ENCODE data around the gene NOM1.
A peak's percentile ranks its signal among the peaks of the same experiment; 100 is the strongest.

NOM1 gene

DNA sequence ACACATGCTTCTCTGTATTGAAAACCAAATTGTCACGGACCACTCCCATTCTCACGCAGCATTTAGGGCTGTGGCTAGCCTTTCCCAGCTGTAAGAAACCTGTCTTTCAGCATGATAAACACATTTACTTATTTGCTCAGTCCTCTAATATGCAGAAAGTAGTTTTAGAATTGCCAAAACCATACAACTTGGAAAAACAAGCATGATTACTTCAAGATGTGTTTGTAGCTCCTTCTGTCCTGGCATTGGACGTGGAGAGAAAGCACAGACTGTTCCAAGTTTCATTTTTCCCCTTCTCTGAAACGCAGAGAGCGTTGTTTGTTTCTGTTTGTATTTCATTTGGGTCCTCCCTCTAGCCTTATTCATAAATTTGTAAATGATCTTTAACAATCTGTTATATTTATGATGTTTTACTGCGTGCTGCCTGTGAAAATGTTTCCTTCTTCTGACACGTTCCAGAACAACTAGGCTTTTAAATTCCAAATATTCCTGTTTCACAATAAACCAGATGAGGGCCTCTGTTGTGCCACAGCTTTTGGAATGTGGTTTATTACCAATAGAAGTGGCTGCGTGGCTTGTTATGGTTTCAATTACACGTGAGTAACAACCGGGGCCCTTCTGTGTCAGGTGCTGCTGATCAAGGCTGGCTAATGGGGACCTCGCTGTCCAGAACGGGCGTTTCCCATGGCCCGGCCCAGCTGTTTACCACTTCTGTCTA is 34.8 kb downstream of the NOM1 start:
- DNase-seq = no peak

DNA sequence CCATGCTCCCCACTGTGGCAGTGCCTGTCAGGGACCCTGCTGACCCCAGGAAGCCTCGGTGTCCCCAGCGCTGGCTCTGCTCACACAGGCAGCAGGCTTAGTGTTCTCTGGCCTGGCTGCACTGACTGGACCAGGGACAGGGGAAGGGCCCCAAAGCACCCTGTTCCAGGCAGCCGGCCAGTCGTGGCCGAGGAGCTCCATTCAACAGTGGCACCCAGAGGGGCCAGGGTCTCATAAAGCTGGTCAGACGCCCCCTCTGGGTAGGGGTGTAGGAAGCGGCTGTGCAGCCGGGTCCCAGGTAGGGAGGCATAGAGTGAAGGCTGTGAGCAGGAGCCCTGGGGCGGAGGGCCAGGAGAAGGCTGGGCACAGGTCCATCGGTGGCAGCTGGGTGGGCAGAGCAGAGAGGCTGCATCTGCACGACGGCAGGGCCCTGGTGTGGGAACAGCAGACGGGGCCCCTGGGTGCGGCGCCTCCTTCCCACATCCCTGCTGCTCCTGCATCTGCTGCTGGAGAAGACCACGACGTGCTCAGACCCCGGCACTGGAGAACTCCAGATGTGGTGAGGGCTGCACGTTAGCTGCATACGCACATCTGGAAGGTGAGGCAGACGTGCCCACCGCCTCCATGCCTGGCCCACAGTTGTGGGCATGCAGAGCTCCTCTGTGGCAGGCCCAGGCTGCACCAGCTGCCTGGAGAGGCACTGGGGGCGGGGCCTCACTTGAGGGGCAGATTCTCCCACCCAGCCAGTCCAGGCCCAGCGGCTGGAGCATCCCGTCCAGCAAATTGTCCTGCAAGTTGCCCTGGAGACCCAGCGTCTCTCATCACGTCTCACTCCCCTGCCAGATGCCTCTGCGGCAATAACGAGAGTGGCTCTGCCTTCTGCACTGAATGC is 35.8 kb downstream of the NOM1 start:
- DNase-seq = no peak

DNA sequence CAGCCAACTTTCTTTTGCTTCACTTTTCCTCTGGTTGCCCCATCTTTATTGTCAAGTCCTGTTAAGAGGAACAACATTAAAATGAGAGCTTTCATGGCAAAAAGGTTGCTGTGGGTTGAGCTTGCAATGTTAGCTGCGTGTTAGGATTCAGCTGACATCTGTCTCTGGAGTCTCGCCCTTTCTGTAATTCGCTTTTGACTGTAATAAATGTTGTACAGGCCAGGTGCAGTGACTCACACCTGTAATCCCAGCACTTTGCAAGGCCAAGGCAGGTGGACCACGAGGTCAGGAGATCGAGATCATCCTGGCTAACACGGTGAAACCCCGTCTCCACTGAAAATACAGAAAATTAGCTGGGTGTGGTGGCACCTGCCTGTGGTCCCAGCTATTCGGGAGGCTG is 36.9 kb downstream of the NOM1 start:
- DNase-seq = no peak

DNA sequence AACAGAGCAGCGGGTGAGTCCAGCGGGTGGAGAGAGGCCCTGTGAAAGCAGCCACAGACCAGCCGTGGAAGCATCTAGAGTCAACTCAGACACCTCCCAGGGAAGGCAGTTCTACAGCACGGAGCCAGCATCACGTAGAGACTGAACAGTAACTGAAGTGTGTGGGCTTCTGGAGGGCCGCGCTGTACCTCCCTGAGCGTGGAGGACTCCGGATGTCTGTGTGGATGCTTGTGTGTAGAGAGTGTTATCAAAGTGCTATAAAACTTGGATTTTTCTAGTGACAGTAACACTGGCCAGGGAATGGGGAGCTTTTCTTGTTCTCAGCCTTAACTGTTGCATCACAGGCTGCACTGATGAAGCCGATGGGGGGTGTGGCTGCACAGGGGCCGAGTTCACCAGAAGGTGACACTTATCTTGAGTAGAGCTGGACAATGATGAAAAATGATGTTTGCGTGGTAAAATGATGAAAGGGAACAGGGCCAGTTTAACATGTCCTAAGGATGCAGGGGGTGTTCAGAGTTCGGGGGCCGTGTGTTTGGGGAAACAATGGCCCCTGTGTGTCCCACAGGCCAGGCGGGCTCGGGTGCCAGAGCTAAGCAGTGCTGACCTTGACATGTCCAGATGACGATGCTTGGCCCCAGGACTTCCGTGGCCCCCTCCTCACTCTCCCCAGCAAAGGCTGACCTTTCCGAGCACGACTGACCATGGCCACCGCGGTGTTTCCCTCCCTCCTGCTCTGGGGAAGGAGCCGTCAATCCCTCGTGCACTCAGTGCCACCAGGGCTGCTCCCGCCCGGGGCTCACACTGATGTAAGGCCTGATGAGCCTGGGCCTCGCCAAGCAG is 39.1 kb downstream of the NOM1 start:
- no peak for DNase-seq

DNA sequence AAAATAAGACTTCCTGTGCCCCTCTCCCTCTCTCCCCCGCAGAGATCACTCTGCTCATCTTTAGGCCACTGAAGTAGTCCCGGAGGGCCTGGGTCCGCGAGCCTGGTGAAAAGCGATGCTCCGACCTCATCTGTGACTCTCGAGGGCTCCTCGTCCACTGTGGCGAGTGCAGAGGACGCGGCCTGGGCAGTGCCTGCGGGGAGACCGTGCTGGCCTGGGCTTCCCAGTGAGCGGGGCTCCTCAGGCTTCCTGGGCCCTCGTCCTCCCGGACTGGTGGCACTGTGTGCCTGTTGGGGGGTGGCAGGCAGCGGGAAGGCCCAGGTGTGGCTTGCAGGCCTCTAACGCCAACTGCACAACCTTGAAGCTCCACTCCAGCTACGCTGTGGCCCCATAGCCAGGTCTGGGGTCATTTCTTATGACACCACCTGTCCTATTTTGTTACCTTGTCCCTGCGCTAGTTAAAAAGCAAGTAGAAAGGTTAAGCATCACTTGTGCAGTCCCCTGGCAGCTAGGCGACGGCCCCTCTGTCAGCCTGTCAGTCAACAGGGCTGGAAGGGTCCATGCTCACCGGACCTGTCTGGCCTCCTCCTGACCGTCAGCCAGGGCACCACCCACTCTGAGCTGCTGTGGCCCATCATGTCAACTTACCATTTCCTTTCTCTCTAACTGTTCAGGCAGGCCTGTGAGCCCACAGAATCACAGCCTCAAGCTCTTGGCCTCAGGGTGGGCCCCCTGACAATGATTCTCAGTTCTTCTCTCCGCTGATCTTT is 40.4 kb downstream of the NOM1 start:
- no peak for DNase-seq

DNA sequence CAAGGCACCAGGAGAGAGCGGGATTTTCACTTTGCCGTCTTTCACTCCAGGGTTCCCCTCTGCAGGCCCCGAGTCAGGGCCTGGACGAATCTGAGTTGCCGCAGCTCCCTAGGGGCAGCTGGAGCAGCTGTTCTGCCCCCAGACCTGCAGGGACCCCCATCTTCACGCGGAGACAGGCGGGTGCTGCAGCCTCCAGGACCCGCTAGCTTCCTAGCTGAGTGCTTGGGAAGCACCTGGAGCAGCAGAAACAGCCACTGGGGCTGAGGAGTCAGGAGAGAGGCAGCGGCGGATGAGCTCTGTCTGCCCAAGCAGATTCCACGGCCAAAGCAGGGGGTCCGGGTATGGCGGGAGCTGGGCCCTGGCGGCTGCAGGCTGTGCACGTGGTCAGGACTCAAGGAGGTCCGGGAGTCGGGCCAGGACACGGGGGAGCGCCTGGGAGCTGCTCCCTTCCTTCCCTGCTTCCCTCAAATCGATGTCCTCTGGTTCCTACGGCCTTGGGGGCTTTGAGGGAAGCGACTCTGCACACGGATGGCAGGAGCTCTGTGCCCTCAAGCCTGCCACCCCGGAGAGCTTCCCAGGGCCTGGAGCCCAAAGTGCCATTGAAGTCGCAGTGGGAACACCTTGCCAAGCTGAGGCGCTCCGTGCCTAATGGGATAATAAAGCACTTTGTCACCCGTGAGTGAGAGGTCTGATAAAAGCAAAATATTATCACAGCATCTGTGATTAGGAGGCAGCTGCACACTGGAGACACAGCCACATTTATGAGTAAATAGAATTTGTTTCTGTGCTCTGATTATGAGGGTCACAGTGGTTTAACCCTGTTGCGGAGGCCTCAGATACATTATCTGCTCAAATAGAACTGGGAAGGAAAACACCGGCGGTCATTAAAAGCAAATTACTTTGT is 43.8 kb downstream of the NOM1 start:
- no peak for DNase-seq

DNA sequence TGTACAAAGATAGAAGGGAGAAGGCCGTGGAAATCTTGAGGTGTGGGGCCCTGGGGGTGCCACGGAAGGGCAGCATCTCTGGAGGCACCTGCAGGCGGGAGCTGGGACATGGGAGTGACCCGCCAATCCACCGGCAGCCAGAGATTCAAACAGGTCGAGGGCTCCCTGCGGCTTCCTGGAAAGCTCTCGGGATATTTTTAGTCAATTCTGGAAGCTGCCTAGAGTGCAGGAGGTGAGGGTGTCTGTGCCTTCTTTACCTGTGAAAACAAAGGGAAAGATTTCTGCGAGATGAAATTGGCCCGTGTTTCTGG is 44.4 kb downstream of the NOM1 start:
- no peak for DNase-seq

DNA sequence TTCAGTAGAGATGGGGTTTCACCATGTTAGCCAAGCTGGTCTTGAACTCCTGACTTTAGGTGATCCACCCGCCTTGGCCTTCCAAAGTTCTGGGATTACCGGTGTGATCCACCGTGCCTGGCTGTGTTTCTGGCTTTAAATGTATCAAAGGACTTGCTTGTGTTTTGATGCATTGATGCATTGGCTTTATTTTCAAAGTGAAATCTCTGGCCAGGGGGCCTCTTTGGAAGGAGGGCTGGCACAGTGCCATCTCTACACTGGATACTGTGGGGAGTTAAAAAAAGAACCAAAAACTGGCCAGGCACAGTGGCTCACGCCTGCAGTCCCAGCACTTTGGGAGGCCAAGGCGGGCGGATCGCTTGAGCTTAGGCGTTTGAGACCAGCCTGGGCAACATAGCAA is 44.9 kb downstream of the NOM1 start:
- DNase-seq = no peak

DNA sequence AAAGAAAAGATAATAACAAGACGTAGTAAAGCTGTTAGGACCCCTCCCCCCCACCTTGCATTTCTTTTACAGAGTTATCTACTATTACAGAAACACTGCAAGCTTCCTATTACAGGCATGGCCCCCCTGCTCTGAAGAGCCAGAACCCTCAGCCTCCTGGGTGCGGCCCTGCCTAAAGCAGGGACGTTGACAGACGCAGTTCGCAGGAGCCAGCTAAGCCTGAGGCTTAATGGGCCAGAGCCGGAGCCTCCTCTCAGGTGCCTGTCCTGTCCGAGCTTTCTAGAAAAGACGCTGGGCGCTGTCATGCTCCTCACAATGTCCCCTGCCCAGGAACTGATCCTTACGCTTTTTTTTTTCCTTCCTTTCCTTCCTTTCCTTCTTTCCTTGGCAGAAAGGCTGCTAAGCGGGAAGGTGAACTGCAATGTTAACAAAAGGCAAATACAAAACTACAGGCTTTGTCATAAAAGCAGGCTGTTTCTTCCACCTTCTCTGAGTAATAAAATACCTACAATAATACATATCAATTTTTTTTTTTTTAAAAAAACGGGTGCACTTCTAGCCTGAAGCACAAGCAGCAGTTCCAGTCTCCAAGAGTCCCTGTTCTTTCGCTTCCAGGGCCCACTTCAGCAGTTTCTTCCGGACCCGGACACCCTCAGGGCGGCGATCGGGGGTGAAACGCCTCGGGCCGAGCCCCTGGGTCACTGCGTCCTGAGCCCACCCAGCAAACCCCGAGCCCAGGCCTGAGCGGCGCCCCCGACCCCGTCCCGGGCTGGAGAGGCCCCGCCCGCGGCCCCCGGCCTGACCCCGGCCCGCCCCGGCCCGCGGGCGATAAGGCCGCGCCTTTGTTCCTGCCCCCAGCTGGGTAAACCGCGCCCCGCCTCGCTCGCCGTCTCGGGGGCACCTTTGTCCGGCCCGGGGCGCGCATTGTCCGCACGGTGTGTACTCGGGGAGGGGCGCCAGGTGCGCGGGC is 49.8 kb downstream of the NOM1 start:
- DNase-seq = no peak

DNA sequence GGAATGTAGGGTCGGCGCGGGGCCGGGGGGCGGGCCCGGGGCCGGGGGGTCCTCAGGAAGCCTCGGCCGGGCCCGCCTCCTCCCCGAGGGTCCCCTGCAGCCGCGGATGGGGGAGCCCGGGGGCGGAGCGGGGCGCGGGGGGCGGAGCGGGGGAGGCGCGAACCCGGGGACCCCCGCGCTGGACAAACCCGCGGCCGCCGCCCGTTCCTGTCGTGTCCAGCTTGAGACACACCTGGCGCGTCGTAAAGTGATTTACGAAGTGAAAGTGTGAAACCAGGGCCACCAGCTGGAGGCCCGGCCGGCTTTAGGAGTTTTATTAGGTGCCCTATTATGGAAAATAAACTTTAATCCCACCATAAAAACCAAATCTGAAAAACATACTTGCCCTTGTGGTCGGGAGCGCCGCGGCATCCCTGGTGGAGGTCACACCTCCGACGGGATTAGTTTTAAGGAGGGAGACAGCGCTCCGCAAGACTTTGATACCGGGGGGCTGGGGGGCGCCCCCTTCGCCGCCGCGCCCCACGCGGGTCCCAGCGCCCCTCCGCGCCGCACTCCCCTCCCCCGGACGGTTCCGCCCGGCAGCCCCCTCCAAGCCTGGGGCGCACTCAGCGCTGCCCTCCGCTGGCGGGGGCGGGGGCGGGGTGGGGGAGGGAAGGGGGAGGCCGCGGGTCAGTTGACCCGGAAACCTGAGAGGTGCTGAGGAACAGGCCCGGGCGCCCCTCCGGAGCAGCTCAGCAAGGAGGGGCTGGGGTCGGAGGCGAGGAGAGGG is 50.6 kb downstream of the NOM1 start:
- no peak for DNase-seq

DNA sequence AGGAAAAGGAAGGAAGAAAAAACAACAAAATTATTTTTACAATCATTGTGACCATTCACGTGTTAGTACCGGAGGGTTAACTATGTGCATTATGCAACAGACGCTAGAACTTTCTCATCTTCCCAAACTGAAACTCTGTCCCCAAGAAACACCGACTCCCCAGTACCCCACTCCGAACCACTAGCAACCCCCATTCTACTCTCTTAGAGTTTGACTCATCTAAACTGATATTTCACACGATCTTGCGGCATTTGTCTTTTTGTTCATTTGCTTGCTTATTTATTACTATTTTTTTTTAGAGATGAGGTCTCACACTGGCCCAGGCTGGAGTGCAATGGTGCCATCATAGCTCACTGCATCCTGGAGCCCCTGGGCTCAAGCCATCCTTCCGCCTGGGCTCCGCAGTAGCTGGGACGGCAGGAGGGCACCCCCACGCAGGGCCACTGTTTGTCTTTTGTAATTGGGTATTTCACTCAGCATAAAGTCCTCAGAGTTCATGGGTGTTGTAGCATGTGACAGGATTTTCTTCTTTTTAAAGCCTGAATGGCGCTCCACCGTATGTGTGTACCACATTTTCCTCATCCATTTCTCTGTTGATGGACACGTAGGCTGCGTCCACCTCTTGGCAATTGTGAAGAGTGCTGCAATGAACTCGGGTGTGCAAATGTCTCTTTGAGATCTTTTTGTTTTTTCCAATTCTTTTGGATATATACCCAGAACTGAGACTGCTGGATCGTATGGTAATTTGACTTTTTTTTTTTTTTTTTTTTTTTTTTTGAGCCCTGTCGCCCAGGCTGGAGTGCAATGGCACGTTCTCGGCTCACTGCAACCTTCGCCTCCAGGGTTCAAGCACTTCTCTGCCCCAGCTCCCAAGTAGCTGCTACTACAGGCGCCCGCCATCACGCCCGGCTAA is 51.5 kb downstream of the NOM1 start:
- DNase-seq = no peak

DNA sequence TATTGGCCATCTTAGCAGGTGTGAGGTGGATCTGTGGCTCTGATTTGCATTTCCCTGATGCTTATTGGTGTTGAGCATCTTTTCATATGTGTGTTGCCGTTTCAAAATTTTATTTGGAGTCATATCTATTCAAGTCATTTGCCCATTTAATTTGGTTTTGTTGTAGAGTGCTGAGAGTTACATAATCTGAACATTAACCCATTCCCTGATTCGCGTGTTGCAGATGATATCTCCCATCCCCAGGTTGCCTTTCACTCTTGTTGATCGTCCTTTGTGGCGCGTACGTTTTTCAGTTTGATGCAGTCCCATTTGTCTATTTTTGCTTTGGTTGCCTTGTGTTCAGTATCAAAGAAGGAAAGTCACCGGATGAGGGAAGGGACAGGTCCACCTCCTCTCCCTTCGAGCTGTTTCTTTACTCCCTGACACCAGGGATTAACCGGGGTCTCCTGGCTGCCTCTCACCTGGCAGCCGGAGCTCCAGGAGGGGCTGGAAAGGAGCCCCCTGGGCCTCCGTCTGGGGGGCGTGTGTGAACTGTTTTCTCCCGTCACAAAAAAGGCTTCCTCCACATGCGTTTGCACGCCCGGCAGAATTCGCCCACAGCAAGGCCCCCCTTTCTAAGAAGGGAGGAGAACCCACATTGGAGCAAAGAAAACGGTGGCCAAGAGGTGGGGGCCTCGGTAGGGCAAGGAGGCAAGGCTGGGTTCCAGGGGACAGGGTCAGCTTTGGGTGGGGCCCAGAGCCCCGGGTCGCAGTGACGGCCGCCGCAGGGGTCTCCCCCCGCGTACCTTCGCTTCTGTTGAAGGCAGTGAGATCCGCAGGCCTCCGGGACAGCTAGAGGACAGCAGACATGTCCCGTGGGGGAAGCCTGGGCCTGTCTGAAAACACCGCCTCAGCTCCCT is 52.7 kb downstream of the NOM1 start:
- no peak for DNase-seq

DNA sequence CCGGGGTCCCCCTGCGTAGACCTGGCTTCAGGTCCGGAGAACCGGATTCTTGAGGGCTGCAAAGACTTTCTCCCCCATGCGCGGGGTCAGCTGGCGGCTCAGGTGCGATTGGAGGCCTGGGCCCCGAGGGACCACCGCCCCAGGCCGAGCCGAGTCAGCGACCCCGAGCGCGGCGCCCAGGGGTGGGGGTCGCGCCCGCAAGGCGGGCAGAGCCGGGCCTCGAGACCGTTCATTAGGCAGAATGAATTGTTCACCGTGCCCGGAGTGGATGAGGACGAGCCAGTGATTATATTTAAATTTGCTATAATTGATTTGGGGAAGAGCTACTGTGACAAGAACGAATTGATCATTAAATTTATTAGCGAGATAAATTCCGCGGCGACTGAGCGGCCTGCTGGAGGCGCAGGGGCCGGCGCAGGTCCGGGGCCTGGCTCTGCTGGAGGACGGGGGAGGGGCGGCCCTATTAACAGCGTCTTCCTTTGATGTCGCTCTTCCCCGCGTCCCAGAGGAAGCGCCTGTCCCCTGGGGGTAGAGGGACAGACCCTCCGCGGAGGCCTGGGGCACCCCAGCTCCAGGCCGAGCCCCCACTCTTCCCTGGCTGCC is 53.4 kb downstream of the NOM1 start:
- no peak for DNase-seq

DNA sequence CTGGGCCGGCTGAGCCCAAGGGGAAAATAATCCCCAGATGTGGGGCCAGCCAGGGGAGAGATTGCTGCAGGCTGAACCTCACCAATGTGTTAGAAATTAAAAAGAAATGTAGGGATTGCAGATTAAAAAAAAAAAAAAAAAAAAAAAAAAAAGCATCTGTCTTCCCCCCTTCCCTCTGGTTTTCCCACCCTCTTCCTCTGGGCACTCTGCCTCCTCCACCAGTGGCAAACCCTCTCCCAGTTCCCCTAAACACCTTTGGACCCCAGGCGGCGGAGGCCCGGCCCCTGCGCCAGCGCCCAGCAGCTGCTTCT is 53.9 kb downstream of the NOM1 start:
- DNase-seq = no peak

DNA sequence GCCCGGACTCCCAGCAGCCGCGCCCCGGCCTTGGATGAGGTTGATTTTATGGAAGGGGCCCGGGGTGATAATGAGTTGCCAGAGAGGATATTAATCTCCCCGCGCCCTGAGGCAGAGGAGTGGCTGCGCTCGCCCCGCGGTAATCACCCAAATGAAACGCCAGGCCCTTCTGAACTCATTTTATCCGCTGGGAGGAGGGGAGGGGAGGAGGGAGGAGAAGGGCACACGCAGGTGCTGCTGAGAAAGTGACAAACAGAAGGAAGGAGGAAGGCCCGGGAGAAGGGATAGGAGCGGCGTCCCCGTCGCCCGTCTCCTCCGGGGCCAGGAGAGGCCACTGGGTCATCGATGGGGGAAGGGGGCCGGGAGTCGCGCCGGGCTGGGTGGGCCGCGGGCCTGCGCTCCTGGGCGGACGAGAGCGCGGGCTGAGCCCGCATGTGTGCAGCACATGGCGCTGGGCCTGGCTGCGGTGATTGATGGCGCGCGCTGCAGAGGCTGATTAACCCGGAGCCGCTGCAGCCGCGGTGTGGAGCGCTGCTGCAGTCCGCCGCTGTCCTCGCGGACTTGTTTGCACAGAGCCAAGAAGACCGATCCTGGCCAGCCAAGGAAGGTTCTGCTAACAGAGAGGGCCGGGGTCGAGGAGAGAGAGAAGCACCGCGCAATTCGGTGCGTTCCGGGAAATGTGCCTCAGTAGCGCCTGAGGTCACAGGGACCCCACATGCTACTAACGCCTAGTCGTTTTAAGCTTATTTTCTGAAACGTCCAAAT is 54.4 kb downstream of the NOM1 start:
- peak in 1 of 5 experiments; percentile 35 for DNase-seq
